ENCODE results near the gene NRL. TPM values are rescaled to one million over a fixed set of nuclear protein-coding genes. Genes with fewer than 3 reads are reported as not detected.

NRL gene
- total RNA-seq, 1 donor from 2014 or later = 1.9 TPM

DNA sequence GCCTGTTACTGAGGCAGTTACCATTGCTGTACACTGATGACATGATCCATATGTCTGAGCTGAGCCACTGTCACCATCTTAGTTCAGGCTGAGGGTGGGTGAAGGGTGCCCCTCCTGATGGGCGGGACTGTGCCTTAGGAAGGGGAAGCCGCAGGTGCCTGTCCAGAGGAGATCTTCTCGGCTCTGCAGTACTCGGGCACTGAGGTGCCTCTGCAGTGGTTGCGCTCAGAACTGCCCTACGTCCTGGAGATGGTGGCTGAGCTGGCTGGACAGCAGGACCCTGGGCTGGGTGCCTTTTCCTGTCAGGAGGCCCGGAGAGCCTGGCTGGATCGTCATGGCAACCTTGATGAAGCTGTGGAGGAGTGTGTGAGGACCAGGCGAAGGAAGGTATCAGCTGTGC is 36.2 kb upstream of the NRL start:
- Mint-ChIP-seq H3K4me1 (ENCODE audit: unreplicated experiment) (peaks cover 17% of the 10 kb centered on the region), H3K27me3 (ENCODE audit: unreplicated experiment) (no peaks in the 10 kb centered on the region), H3K4me3 (ENCODE audit: unreplicated experiment) (no peak overlapping the region), H3K27ac (ENCODE audit: unreplicated experiment) (no peak overlapping the region), H3K9me3 (ENCODE audit: unreplicated experiment) (no peaks in the 10 kb centered on the region), H3K36me3 (ENCODE audit: unreplicated experiment) (peaks cover 31% of the 10 kb centered on the region)
- TF ChIP-seq, protein P1, sequence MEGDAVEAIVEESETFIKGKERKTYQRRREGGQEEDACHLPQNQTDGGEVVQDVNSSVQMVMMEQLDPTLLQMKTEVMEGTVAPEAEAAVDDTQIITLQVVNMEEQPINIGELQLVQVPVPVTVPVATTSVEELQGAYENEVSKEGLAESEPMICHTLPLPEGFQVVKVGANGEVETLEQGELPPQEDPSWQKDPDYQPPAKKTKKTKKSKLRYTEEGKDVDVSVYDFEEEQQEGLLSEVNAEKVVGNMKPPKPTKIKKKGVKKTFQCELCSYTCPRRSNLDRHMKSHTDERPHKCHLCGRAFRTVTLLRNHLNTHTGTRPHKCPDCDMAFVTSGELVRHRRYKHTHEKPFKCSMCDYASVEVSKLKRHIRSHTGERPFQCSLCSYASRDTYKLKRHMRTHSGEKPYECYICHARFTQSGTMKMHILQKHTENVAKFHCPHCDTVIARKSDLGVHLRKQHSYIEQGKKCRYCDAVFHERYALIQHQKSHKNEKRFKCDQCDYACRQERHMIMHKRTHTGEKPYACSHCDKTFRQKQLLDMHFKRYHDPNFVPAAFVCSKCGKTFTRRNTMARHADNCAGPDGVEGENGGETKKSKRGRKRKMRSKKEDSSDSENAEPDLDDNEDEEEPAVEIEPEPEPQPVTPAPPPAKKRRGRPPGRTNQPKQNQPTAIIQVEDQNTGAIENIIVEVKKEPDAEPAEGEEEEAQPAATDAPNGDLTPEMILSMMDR (IDR thresholded peaks at IDR 0.05) = no peak
- no peak for DNase-seq (ENCODE audit: extremely low spot score, unreplicated experiment)

DNA sequence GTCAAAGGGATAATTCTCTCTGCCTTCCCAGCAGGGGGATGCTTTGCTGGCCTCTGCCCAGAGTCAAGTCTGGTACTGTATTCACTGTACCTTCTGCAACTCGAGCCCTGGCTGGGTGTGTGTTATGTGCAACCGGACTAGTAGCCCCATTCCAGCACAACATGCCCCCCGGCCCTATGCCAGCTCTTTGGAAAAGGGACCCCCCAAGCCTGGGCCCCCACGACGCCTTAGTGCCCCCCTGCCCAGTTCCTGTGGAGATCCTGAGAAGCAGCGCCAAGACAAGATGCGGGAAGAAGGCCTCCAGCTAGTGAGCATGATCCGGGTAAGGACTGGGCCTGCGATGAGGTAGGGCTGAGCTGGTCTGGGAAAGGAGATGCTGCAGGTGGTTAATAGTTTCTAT is 35.8 kb upstream of the NRL start:
- peaks cover 26% of the 10 kb centered on the region for H3K36me3 Mint-ChIP-seq (ENCODE audit: unreplicated experiment)
- no peak for DNase-seq (ENCODE audit: extremely low spot score, unreplicated experiment)
- peaks cover 21% of the 10 kb centered on the region for H3K4me1 Mint-ChIP-seq (ENCODE audit: unreplicated experiment)
- no peaks in the 10 kb centered on the region for H3K27me3 Mint-ChIP-seq (ENCODE audit: unreplicated experiment)
- no peak overlapping the region for H3K27ac Mint-ChIP-seq (ENCODE audit: unreplicated experiment)
- H3K9me3 Mint-ChIP-seq (ENCODE audit: unreplicated experiment) = no peaks in the 10 kb centered on the region
- TF ChIP-seq, protein P1 (IDR thresholded peaks at IDR 0.05) = no peak
- peak overlapping the region; percentile 35 for H3K4me3 Mint-ChIP-seq (ENCODE audit: unreplicated experiment)

DNA sequence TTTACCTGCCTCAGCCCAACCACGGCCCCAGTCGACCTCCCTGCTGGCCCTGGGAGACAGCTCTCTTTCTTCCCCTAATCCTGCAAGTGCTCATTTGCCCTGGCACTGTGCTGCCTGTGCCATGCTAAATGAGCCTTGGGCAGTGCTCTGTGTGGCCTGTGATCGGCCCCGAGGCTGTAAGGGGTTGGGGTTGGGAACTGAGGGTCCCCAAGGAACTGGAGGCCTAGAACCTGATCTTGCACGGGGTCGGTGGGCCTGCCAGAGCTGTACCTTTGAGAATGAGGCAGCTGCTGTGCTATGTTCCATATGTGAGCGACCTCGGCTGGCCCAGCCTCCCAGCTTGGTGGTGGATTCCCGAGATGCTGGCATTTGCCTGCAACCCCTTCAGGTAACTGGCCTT is 35.3 kb upstream of the NRL start:
- DNase-seq (ENCODE audit: extremely low spot score, unreplicated experiment) = no peak
- no peak overlapping the region for H3K4me3 Mint-ChIP-seq (ENCODE audit: unreplicated experiment)
- H3K27me3 Mint-ChIP-seq (ENCODE audit: unreplicated experiment) = no peaks in the 10 kb centered on the region
- H3K36me3 Mint-ChIP-seq (ENCODE audit: unreplicated experiment) = peaks cover 23% of the 10 kb centered on the region
- no peaks in the 10 kb centered on the region for H3K9me3 Mint-ChIP-seq (ENCODE audit: unreplicated experiment)
- TF ChIP-seq, protein P1 (IDR thresholded peaks at IDR 0.05) = no peak
- peaks cover 24% of the 10 kb centered on the region for H3K4me1 Mint-ChIP-seq (ENCODE audit: unreplicated experiment)
- no peak overlapping the region for H3K27ac Mint-ChIP-seq (ENCODE audit: unreplicated experiment)

DNA sequence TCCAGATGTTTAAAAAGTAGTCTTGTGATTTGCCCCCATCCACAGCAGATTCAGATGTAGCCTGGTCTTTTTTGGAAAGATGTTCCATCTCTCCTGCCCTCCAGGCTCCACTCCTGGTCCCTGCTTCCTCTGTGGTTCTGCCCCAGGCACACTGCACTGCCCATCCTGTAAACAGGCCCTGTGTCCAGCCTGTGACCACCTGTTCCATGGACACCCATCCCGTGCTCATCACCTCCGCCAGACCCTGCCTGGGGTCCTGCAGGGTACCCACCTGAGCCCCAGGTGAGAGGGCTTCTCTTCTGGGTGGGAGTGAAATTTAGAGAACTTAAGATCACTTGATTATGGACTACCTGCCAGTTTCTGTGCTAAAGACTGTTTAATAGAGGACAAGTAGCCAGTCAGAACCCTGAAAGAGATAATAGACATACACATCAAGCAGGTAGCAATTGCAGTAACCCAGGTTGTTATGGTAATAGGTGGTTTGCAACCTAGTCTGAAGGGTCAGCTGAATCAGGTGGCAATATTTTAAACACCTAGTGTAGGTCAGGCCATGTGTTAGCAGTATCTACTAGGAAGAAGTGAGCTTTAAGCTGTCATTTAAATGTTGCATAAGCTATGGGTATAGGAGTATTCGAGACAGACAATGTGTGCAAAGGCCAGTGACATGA is 34.7 kb upstream of the NRL start:
- H3K27ac Mint-ChIP-seq (ENCODE audit: unreplicated experiment) = no peak overlapping the region
- peaks cover 20% of the 10 kb centered on the region for H3K36me3 Mint-ChIP-seq (ENCODE audit: unreplicated experiment)
- peaks cover 24% of the 10 kb centered on the region for H3K4me1 Mint-ChIP-seq (ENCODE audit: unreplicated experiment)
- TF ChIP-seq, protein P1 (IDR thresholded peaks at IDR 0.05) = no peak
- H3K4me3 Mint-ChIP-seq (ENCODE audit: unreplicated experiment) = peak overlapping the region; percentile 44
- H3K27me3 Mint-ChIP-seq (ENCODE audit: unreplicated experiment) = no peaks in the 10 kb centered on the region
- no peaks in the 10 kb centered on the region for H3K9me3 Mint-ChIP-seq (ENCODE audit: unreplicated experiment)
- no peak for DNase-seq (ENCODE audit: extremely low spot score, unreplicated experiment)

DNA sequence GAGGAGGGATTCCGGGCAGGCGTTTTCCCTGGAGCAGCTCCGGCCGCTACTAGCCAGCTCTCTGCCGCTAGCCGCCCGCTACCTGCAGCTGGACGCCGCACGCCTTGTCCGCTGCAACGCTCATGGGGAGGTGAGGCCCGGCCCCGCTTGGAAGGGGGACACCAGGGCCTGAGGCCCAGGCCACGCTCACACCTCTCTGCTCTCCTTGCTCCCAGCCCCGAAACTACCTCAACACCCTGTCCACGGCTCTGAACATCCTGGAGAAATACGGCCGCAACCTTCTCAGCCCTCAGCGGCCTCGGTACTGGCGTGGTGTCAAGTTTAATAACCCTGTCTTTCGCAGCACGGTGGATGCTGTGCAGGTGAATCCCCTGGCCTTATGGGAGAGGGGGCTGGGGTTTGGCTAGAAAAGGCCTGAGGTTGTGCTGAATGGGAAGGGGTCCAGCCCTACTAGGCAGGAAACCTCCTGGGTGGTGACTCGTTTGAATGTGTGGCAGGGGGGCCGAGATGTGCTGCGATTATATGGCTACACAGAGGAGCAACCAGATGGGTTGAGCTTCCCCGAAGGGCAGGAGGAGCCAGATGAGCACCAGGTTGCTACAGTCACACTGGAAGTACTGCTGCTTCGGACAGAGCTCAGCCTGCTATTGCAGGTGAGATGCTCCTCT is 33.1 kb upstream of the NRL start:
- no peak for DNase-seq (ENCODE audit: extremely low spot score, unreplicated experiment)
- TF ChIP-seq, protein P1 (IDR thresholded peaks at IDR 0.05) = no peak
- Mint-ChIP-seq H3K36me3 (ENCODE audit: unreplicated experiment) (peaks cover 21% of the 10 kb centered on the region), H3K27ac (ENCODE audit: unreplicated experiment) (no peak overlapping the region), H3K4me3 (ENCODE audit: unreplicated experiment) (peak overlapping the region; percentile 99), H3K9me3 (ENCODE audit: unreplicated experiment) (no peaks in the 10 kb centered on the region), H3K27me3 (ENCODE audit: unreplicated experiment) (no peaks in the 10 kb centered on the region), H3K4me1 (ENCODE audit: unreplicated experiment) (peaks cover 24% of the 10 kb centered on the region)

Data from osteocyte (in vitro differentiated cells).